Uterus (tissue), 2 donors: ENCODE results near the gene DNAJC16.

Experiments
- POLR2A ChIP-seq, 2 donors: fragments of 450-650 bp; IDR thresholded peaks; one replicate each; pipeline ENCODE4 v1.6.1; 2016; ENCODE audit warnings: antibody characterized with exemption in 2 of 2, mild to moderate bottlenecking in 1 of 2, moderate library complexity in 1 of 2
- TF ChIP-seq, protein P1 (sequence below), 4 experiments: fragments of 200-600 bp in 2 of 4; fragments of 450-650 bp in 2 of 4; sonication (generic) in 2 of 4; IDR thresholded peaks; one replicate each; pipeline ENCODE4 v1.5.1; 2016 to 2019; ENCODE audit warnings: antibody characterized with exemption in 4 of 4, mild to moderate bottlenecking in 2 of 4, moderate library complexity in 1 of 4

DNA sequence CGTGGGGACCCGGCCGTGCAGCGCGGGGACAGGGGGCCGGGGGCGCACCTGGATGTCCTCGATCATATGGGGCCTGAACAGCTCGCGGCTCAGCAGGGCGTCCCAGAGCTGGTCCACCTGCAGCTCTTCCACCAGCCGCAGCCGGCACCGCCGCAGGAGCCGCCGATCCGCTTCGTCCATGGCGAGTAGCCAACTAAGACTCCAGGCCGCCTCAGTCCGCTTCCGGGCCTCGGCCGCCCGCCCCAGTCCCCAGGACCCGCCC, 2.7 kb upstream of the DNAJC16 start, which contains the start of gene CASP9:
- TF ChIP-seq, protein P1, sequence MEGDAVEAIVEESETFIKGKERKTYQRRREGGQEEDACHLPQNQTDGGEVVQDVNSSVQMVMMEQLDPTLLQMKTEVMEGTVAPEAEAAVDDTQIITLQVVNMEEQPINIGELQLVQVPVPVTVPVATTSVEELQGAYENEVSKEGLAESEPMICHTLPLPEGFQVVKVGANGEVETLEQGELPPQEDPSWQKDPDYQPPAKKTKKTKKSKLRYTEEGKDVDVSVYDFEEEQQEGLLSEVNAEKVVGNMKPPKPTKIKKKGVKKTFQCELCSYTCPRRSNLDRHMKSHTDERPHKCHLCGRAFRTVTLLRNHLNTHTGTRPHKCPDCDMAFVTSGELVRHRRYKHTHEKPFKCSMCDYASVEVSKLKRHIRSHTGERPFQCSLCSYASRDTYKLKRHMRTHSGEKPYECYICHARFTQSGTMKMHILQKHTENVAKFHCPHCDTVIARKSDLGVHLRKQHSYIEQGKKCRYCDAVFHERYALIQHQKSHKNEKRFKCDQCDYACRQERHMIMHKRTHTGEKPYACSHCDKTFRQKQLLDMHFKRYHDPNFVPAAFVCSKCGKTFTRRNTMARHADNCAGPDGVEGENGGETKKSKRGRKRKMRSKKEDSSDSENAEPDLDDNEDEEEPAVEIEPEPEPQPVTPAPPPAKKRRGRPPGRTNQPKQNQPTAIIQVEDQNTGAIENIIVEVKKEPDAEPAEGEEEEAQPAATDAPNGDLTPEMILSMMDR (IDR thresholded peaks at IDR 0.05), result no peak
- TF ChIP-seq POLR2A (IDR thresholded peaks at IDR 0.05), result peak in 1 of 2 donors; percentile 45
